Measurements from ENCODE around the gene ASS1.

ASS1 gene

DNA sequence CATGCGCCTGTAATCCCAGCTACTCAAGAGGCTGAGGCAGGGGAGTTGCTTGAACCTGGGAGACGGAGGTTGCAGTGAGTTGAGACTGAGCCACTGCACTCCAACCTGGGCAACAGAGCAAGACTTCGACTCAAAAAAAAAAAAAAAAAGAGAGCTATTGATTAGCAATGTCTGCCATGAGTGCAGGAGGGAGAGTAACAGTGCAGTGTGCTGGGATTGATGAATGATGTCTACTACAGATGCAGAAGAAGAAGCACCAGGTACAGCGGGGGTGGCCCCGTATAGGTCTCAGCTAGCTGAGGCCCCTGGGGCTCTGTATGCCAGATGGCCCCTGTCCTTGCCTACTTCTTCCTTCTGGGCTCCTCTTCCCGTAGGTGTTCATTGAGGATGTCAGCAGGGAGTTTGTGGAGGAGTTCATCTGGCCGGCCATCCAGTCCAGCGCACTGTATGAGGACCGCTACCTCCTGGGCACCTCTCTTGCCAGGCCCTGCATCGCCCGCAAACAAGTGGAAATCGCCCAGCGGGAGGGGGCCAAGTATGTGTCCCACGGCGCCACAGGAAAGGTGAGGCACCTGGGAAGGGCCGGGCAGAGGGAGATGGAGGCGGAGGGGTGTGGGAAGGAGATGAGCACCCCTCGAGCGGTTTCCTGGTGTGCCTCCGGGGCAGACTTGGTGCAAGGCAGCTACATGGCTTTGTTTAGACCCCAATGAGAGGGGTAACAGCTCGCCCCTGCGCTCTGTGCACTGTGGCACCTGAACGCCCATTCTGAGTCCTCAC is 13.5 kb downstream of the ASS1 start:
- no peak for FAIRE-seq

DNA sequence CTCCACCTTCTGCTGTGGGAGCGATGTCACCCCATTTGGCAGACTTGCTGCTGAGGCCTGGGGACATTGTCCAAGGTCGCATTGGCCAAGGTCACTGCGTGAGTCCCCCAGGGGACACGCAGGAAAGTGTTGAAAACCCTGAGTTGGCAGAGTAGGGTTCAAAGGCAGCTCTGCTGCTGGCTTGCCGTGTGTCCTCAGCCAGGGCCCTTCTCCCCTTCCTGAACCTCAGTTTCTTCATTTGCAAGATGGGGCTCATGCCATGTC is 14.0 kb downstream of the ASS1 start:
- FAIRE-seq, result no peak

DNA sequence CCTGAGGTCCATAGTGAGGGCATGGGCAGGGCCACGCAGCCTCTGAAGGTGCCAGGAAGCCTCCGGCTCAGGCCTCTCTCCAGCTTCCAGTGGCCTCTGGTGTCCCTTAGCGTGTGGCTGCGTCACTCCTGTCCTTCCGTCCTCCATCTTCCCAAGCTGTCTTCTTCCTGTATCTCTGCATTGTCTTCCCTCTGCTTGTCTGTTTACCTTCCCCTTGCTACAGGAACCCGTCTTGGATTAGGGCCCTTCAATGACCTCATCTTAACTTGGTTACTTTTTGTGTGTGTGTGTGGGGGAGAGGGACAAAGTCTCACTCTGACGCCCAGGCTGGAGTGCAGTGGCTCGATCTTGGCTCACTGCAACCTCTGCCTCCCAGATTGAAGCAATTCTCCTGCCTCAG is 14.4 kb downstream of the ASS1 start:
- no peak for FAIRE-seq

DNA sequence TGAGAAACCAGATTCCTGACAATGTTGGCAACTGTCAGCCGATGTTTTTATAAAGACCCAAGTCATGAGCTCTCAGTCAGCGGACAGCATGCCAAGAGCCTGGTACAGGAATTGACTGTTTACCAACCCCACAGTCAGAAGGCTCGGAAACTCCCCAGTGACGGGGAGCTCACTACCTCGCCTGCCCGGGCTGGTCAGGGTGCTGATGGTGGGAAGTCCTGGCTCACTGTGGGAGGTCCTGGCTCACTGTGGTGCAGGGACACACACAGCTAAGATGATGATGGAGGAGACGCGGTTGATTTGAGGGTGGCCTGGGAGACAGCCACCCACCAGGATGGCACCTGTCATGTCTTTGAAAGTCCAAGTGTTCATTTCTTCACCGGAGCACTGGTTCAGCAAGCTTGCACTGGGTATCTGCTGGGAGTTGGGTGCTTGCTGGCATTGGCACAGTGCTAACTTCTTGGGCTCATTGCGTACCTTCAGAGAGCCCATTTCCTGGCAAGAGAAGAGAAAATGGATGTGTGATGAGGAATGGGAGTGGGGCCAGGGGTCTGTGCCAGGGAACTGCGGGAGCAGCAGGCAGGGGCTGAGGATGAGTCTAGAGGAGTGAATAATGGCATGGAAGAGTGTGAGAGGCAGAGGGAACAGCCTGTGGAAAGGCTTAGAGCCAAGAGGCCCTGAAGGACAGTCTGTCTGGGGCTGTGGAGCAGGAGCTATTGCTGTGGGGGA is 15.3 kb downstream of the ASS1 start:
- no peak for FAIRE-seq

DNA sequence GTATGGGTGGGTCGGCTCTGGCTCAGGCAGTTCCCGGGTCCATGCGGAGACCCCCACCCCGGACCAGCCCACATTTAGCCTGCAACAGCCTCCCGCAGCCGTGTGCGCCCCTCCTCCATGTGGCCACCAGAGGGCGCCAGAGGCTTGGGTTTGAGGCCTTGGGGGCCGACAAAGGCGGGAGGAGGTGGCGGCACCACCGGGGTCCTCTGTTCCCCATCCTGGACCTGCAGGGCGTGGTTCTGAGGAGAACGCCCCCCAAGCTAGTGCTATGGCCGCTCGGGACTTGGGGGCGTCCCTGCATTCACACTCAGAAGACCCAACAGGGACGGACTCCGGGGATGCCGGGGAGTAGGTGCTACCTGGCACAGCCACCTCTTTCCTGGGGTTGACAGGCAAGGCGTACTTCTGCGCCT is 16.5 kb downstream of the ASS1 start:
- no peak for FAIRE-seq

DNA sequence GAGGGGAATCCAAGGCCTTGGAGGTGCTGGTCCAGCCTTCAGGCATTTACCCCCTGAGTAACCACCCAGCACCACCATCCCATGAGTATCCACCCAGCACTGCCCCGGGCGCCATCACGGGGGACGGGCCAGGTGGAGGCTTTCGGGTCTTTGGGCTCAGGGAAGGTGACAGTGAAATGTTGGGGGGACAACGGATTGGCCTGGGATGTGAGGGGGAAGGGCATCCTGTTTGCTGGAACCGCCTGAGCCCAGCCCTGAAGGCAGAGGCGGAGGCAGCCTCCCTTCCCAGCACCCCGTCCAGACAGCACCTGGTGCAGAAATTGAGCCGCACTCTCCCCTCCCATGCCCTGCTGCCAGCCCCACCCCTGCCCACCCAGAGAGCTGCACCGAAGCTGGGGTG is 17.0 kb downstream of the ASS1 start:
- no peak for FAIRE-seq

DNA sequence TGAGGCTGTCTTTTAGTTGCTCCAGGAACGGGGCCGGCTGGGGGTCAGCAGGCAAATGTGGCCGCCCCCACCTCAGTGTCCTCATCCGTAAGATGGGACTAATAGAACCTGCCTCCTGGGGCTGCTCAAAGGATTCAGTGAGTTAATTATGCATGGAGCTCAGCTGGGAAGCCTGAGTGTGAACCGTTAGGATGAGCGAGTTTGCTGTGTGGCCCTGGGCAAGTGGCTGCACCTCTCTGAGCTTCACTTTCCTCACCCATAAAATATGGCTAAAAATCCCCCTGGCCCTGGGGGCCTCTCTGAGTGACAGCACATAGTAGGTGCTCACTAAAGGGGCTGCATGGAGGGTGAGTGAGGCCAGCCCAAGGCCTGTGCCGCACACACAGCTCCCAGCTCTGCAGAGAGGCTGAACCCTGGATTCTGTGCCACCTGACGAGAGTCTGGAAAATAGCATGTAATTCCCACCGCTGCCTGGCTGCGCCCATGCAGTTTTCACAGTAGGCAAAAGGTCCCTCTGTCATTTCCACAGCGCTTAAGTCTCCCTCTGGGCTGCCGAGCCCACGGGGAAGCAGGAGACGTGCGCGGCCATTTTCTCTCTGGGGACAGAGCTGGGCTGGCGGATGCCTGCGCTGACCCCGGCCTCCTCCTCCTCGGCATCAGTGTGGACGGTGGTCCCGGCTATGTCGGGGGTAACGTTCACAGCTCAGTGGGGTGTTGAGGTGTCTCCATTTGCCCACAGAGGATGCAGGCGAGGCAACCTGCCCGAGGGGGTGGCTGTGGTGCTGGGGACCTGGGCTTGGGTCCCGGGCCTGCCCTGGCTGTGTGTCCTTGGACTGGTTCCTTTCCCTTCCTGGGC is 18.2 kb downstream of the ASS1 start:
- FAIRE-seq, result no peak

DNA sequence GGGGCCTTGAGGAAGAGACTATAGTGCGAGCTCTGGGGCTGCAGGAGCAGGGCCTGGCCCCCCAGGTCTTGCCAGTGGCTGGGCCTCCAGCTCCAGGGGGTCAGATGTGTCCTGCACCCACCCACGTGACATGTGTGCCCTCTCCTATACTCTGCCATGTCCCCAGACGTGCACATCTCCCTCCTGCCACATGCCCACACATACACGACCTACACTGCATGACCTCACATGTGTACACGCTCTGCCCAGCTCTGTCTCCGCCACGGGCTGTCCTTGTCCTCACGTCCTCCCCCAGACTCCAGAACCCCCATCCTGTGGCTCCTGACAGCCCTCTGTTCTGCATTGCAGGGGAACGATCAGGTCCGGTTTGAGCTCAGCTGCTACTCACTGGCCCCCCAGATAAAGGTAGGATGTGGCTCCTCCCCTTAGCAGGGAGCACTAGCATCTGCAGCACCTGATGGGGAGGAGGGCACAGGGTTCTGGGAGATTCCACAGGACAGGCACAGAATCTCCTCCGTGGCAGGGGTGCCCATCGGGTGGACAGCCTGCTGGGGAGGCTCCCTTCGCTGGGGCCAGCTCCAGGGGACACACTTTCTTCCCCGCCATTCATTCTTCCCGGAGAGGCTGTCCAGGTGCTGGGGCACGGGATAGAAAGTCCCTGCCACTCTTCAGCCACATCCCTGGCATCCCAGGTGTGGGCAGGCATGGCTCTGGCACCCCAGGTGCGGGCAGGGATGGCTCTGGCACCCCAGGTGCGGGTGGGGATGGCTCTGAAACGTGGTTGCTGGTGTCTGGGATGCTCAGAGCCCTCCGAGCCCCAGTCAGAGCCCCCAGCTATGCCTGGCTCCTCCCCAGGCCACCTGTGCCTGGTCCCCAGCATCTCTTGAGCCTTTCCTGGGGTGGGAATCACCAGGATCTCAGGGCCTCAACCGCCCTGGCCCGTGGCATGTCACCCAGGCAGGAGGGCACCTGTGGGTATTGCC is 19.3 kb downstream of the ASS1 start:
- FAIRE-seq, result no peak

DNA sequence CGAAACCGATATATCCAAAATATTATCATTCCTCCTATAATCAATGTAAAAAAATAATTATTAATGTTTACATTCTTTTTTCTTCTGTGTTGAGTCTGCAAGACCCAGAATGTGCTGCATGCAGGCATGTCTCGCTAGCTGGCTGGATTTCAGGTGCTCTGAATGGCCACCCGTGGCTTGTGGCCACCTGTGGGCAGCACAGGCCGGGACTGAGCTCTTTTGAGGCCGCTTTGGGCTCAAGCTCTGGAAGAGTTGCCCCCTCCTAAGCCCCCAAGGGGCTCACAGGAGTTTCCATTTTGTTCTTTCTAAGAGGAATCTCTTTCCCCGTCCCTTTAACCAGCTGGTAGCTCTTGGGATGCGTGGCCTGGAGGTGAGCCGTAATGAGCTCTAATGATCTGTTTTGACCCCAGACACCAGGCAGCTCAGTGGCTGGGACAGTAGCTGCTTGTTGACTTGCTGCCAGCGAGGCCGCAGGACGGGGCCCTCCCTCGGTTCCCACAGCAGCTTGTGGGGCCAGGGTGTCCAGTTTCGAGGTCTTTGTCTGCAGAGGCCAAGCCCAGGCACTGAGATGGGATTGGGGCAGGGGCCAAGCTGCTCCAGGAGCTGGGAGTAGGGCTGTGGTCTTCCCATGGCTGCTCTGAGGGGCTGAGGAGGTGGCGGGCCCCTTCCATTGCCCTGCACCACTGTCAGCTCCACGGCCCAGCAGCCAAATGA is 20.8 kb downstream of the ASS1 start:
- no peak for FAIRE-seq

DNA sequence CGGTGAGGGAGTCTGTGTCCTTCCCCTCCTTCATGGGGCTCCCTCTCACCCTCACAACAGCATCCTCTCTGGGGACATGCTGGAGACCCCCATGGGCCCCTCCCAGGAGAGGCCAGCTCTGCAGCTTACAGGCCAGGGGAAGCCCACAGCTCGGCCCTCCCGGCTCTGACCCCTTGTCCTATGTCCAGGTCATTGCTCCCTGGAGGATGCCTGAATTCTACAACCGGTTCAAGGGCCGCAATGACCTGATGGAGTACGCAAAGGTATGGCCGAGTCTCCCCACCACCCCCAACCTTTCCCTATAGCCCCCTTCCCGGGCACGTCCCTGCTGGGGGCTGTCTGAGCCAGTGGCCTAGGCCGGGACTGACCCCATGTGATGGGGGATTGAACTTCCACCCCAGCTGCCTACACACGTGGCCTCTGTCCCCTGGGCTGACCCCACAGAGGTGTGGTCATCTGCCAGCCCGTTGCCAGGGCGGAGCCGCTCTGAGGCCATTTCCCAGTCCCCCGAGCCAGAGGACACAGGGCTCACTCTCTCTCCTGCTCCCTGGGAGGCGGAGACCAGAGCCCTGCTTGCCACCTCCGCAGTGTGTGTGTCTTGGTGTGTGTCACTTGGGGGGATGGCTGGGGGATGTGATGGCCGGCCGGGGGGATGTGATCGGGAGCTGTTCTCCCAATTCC is 21.9 kb downstream of the ASS1 start:
- no peak for FAIRE-seq

DNA sequence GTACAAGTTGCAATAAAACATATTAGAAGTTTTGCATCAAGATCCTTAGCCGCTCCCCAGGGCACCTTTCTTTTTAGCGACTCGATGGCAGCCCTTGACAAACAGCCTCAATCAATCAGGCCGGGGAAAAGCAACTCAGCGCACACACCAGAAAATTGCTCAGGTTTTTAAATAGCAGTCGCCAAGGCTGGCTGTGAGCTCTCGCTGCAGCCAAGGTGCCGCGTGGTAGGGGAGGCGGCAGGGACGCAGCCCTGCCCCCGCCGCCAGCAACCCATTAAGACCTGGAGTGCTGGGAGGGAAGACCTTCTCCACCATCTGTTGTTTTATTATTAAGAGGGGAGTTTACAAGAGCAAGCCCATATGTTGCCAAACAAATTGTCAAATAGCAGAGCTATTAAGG is 22.6 kb downstream of the ASS1 start:
- FAIRE-seq, result no peak

DNA sequence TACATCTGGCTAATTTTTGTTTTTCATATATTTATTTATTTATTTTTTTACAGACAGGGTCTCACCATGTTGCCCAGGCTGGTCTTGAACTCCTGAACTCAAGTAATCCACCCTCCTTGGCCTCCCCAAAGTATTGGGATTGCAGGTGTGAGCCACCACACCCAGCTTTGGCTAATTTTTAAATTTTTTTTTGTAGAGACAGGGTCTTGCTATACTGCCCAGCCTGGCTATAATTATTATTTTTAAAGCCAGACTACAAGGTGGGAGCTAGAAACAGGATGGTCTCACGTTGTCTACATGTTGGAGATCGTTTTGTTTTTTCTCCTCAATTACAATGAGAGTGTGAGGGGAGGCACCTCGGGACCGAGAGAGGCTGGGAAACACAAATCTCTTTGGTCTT is 23.8 kb downstream of the ASS1 start:
- no peak for FAIRE-seq

DNA sequence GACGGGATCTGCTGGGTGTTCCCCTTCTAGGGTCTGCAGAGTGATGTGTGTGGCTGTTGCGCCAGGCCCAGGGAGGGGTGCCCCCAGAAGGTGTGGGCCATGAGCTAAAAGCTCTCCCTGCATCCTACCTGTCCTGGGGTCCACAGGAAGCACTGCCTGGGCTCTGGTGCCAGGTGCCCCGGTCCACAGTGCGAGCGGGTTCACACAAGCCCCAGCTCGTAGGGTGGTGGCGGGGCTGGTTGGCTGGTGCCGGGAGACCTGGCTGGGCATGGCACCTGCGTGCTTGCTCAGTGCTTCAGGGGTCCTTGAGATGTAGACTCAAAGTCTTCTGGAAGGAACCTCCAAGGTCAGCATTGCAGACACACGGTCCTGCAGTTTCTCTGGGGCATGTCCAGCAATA is 25.5 kb downstream of the ASS1 start:
- no peak for FAIRE-seq

DNA sequence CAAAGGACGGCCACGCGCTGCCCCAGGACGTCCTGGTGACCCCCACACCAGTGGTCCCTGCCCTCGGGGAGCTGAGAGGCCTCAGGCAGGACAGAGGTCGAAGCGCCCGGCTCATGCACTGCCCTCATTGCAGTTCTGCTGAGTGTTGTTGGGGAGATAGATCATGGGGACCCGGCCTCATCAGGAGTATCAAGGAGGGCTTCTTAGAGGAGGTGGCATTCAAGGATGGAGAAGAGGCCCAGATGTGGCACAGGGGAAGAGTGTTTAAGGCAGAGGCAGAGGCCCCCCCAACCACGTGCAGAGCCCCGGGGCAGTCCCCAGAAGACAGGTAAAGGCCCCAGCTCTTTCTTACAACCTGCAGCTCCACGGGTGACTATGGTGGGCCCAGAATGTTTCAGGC is 26.2 kb downstream of the ASS1 start:
- FAIRE-seq, result no peak

DNA sequence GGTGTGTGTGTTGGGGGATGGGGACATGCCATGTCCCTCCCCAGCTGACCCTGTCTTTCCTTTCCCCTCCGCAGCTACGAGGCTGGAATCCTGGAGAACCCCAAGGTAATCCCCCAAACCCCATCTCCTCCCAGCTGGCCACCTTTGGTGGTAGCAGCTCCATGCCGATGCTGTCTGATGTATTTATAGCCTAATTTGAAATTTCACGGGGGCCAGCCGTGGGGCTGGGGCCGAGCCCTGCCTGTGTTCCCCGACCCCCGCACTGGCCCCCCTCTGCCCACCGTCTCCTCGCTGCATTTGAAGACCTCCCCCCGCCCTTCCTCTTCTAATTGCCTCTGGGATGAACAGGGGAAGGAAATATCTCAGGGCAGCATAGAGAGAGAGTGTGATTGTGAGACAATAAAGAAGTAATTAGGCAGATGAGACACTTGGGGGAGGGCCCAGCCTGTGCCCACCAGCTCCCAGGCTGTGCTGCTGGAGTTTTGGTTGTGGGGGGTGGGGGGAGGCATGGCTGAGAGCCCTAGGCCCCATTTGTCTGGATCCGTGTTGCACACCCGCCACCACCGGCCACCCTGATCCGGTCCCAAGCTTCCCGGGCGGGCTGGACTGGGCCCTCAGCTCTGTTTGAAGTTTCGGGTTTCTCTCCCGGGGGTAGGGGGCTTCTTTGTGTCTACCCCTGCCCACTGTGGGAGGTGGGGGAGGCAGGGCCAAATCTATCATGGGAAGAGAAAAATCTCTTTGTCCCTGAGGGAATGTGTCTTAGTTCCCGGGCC is 26.8 kb downstream of the ASS1 start:
- FAIRE-seq, result no peak

DNA sequence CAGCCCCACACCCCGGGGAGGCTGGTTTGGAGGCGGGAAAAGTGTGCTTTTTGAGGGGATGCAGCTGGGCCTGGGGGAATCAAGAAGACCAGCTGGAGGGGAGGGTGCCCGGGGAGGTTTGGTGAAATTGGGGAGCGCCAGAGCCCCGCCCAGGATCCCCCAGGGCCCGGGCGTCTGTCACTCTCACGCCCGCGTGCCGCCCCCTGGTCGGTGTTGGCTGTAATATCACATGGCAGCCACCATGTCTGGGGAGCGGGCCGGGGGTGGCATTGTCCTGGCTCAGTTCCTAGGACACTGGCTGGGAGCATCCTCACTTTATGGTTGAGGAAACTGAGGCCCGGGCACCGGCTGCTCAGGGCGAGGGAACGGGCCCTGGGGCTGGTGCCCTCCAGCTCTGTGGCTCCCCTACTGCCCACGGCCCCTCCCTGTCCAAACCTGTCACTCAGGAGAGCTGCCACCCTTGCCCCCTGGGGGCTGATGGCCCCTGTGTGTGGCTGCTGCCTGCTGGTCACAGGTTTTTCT is 27.5 kb downstream of the ASS1 start:
- no peak for FAIRE-seq

DNA sequence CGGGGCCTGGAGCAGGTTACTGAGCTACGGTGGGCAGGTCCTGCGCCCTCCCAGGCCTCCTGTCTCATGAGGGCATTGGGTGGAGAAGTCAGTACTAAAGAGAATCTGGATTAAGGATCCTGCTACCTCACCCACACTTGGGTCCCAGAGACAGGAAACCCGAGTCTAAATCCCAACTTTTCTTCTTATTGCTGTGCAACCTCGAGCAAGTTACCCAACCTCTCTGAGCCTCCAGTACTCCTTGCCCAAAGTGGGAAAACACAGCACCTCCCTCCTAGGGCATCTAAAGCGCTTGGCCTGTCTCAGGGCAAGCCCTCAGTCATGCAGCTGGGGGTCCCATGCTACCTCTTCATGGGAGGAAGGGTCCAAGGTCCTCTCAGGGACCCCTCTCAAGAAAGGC is 28.2 kb downstream of the ASS1 start:
- no peak for FAIRE-seq

DNA sequence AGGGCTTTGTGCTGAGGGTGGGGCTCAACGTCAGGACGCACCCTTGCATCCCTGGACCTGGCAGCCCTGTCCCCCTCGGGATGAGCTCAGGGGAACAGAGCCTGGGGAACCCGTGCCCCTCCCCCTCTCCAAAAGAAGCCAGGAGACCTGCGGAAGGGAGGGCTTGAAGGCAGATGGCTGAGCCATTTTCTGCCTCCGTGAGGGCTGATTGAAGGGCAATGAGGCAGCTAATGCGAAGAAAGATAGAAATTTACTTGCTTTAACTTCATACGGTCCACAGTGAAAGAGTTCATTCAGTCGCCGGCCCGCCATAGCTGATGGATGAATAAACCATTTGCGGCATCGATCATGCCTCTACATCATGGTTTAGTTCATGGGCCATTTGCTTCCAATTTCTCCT is 28.8 kb downstream of the ASS1 start:
- FAIRE-seq, result no peak

DNA sequence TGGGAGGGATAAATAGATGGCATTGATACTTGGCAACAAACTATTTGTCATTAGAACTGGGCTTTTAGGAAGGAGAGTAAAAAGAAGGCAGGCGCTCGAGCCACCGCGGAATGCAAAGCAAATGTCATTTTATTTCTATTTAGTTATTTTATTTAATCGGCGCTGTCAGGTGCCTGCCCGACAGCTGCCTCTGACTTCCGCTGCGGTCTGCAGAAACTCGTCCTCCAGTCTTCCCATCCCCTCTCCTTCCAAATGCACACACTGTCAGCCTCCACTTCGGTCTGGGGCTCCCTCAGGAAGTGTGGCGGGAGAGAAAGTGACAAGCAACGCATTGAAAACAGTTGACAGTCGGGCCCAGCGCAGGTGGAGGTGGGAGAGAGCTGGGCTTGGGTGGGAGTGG is 29.3 kb downstream of the ASS1 start:
- FAIRE-seq, result no peak

DNA sequence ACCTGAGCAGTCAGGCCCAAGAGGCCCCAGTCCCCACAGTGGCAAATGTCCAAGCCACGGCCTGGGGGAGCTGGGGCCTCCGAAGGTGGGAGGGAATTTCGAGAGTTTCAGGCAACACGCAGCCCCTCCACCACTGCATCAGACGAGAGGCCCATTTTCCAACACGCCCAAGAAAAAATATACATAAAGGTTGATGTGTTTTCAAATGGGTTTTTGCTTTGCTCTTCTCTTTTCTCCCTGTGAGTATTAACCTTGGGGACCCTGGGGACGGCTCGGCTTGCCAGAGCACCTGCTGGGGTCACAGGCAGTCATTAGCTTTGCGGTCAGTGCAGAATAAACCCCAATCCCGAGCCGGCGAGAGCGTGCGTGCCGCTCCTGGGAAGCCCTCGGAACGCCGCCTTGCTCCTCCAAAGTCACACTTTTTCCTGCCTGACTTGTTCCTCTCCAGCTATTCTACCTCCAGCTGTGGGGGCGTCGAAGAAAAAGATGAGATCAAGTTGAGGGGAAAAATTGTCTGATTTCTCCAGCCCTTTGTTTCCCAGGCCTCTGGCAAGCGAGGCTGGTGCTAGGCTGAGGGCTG is 31.5 kb downstream of the ASS1 start:
- no peak for FAIRE-seq
